Measurements from ENCODE around the gene STK10. TPM values are rescaled to one million over a fixed set of nuclear protein-coding genes. Genes with fewer than 3 reads are reported as not detected.

Gene STK10
- total RNA-seq, 2 donors from 2014 or later = 199 to 218 TPM

Other genes with a start within 250 kb of the STK10 start
- 10 to 100 TPM; 47.3 to 54.8 TPM for gene FBXW11, start 181.6 kb downstream of the STK10 start, total RNA-seq
- not detected for gene EFCAB9, start 5.9 kb upstream of the STK10 start, total RNA-seq
- gene UBTD2, start 95.5 kb upstream of the STK10 start, total RNA-seq = 1 to 10 TPM; 4.7 to 4.9 TPM

All from natural killer cell treated with Interleukin-12 subunit alpha and Interleukin-12 subunit beta and Interleukin-15 and Interleukin-18, amount 100 ng/mL, for 72 hours (primary cell).